ENCODE results near the gene PAK6.

The PAK6 gene

GRCh38 chr15:40274350-40275274 is 35.7 kb downstream of the PAK6 start:
- TF ChIP-seq CTCF (IDR thresholded peaks at IDR 0.05; ENCODE audit: low read depth, low read length): peak; percentile 100
- in situ Hi-C loops (cut with HindIII; ENCODE audit: low sequenced_read_pairs): loop anchor here (25.0 kb wide), 1 partner anchor 138 kb away; the partner anchor contains the start of gene IVD
- DNase-seq (ENCODE audit: low read depth, low spot score): peak; percentile 80
- no peak overlapping the region for H3K4me3 ChIP-seq (ENCODE audit: low read depth, low read length)

GRCh38 chr15:40275523-40275922 is 36.7 kb downstream of the PAK6 start:
- TF ChIP-seq CTCF (IDR thresholded peaks at IDR 0.05; ENCODE audit: low read depth, low read length): no peak
- no peak overlapping the region for H3K4me3 ChIP-seq (ENCODE audit: low read depth, low read length)
- in situ Hi-C loops (cut with HindIII; ENCODE audit: low sequenced_read_pairs): loop anchor here (25.0 kb wide), 1 partner anchor 137 kb away; the partner anchor contains the start of gene IVD
- no peak for DNase-seq (ENCODE audit: low read depth, low spot score)

- DNase-seq (ENCODE audit: low read depth, low spot score): no peak
- in situ Hi-C loops (cut with HindIII; ENCODE audit: low sequenced_read_pairs): loop anchor here (25.0 kb wide), 1 partner anchor 136 kb away; the partner anchor contains the start of gene IVD
- H3K4me3 ChIP-seq (ENCODE audit: low read depth, low read length): no peak overlapping the region
- TF ChIP-seq CTCF (IDR thresholded peaks at IDR 0.05; ENCODE audit: low read depth, low read length): no peak
Observed at GRCh38 chr15:40275954-40276353, 37.1 kb downstream of the PAK6 start.

- no peak overlapping the region for H3K4me3 ChIP-seq (ENCODE audit: low read depth, low read length)
- in situ Hi-C loops (cut with HindIII; ENCODE audit: low sequenced_read_pairs): loop anchor here (25.0 kb wide), 1 partner anchor 135 kb away; the partner anchor contains the start of gene IVD
- no peak for TF ChIP-seq CTCF (IDR thresholded peaks at IDR 0.05; ENCODE audit: low read depth, low read length)
- DNase-seq (ENCODE audit: low read depth, low spot score): no peak
Observed at GRCh38 chr15:40276927-40277326, 38.1 kb downstream of the PAK6 start.

GRCh38 chr15:40277471-40277870 is 38.6 kb downstream of the PAK6 start:
- in situ Hi-C loops (cut with HindIII; ENCODE audit: low sequenced_read_pairs): loop anchor here (25.0 kb wide), 1 partner anchor 135 kb away; the partner anchor contains the start of gene IVD

GRCh38 chr15:40278026-40278425 is 39.2 kb downstream of the PAK6 start:
- H3K4me3 ChIP-seq (ENCODE audit: low read depth, low read length): no peak overlapping the region
- no peak for DNase-seq (ENCODE audit: low read depth, low spot score)
- no peak for TF ChIP-seq CTCF (IDR thresholded peaks at IDR 0.05; ENCODE audit: low read depth, low read length)
- in situ Hi-C loops (cut with HindIII; ENCODE audit: low sequenced_read_pairs): loop anchor here (25.0 kb wide), 1 partner anchor 134 kb away; the partner anchor contains the start of gene IVD

More at GRCh38 chr15:40277471-40277870, 38.6 kb downstream of the PAK6 start:
- H3K4me3 ChIP-seq (ENCODE audit: low read depth, low read length): no peak overlapping the region
- no peak for DNase-seq (ENCODE audit: low read depth, low spot score)
- TF ChIP-seq CTCF (IDR thresholded peaks at IDR 0.05; ENCODE audit: low read depth, low read length): no peak
